Measurements from ENCODE around the gene TBXAS1.

- TF ChIP-seq POLR2A (IDR thresholded peaks at IDR 0.05): no peak
- no peak for TF ChIP-seq CTCF (IDR thresholded peaks at IDR 0.05 in 4 of 5, conservative IDR thresholded peaks at IDR 0.05 in 1 of 5)
These were observed 79.7 kb downstream of the TBXAS1 start for GRCh38 chr7:139908792-139909191.

All from gastrocnemius medialis (tissue), 4 donors.